HG02588 (cell line): ENCODE results near the gene OR2D3.
"Not testable (repeated sequence)": the region's sequence is repeated elsewhere in the genome, so short reads cannot be mapped to it uniquely, and the experiment has no call there.

Source experiments
- ATAC-seq: cut with Tn5 transposase; IDR thresholded peaks from one replicate; pipeline ENCODE4 v1.9.1; 2021; ENCODE audit warnings: mild to moderate bottlenecking, moderate library complexity; ENCODE audit not compliant: unreplicated experiment

The OR2D3 gene, protein sequence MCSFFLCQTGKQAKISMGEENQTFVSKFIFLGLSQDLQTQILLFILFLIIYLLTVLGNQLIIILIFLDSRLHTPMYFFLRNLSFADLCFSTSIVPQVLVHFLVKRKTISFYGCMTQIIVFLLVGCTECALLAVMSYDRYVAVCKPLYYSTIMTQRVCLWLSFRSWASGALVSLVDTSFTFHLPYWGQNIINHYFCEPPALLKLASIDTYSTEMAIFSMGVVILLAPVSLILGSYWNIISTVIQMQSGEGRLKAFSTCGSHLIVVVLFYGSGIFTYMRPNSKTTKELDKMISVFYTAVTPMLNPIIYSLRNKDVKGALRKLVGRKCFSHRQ

GRCh38 chr11:6920702-6921101 lies at the start of gene OR2D3:
Gene OR2D3 (plus strand): TSS chr11:6921002. CDS start chr11:6921002, 0 bp downstream.
- ATAC-seq: no peak

- ATAC-seq: no peak
Observed at GRCh38 chr11:6871278-6871677, 49.5 kb upstream of the OR2D3 start.

DNA sequence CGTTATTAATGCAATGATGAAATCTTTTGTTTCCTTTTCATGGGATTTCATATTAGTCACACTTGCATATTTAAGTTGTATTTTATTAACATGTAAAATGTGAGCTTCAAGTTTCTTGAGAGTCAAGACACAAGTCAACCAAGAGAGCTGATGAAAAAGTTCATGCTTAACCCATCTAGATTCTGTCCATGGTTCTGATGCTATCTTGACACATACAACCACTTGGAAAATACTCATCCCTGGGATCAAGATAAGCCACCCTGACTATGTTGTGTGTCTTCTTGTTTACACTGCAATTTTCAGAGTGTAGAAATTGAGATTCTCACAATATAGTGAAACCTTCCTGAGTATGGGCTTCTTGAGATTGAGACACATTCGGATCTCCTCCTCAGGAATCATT lies 45.0 kb upstream of the OR2D3 start:
- ATAC-seq: no peak

- no peak for ATAC-seq
Observed at GRCh38 chr11:6876325-6876724, 44.5 kb upstream of the OR2D3 start, which contains the start of gene OR10A4. Gene OR10A4 (plus strand): TSS chr11:6876625. CDS start chr11:6876648, 23 bp downstream.

GRCh38 chr11:6876914-6877313 lies 43.9 kb upstream of the OR2D3 start:
- ATAC-seq: no peak

- no peak for ATAC-seq
Observed at GRCh38 chr11:6882751-6883150, 38.1 kb upstream of the OR2D3 start.

- ATAC-seq: not testable (repeated sequence)
Observed at GRCh38 chr11:6887711-6888110, 33.1 kb upstream of the OR2D3 start.

GRCh38 chr11:6888830-6889229 lies 32.0 kb upstream of the OR2D3 start:
- no peak for ATAC-seq

DNA sequence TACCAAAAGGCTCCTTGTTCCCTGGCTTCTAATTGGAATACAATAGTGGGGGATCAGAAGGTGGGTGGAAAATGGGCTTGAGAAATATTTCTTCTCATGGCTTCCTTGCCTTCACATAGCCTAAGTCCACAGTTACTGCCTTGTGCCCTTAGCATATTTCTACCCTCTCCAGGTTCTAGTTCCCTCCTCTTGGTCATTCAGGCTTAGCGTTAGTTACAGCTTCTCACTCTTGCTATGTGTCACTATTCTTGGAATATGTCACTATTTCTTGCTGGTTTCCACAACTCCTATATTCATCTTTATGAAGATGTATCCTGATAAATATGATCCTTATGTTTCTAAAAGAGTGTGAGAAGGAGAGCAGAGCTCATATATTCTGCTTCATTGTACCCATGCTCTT lies 31.0 kb upstream of the OR2D3 start:
- ATAC-seq: no peak

DNA sequence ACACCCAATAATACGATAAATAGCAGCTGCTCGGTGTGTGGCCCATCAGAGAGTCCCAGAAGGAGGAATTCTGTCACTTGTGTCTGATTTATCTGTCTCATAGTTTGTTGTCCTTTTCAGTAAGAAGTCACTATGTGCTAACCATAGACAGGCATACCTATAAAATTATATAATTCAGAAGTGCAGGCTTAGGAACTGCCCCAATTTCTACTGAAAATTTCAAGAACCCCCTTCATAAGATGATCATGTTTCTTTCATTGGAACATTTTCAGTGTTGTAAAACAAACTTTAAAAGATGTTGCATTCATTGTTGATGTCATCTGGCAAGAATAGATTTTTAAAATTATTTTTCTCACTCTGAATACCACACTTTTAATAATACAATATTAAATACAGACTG lies 28.4 kb upstream of the OR2D3 start, which contains the start of gene OR2D2:
TSS of gene OR2D2 (minus strand) at position 101 of the 400 bp plus-strand sequence. CDS start at position 101, 0 bp downstream.
- ATAC-seq: no peak

DNA sequence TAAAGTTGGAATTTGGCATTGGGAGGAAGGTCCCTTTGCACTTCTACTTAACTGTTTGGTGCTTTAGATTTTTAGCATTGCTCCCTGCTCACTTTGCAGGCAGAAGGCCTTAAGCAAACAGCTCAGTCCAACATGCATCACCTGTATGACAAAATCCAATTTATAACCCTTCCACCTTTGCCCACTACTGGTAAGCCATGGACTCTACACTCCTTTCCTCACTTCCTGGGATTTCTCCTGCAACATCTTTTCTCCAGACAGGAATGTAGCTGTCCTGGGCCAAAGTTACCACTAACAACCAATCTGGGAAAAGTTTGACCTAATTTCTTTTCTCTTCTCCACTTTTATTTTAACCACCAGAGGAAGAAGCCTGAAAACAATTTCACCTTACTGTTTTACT lies 26.7 kb upstream of the OR2D3 start:
- no peak for ATAC-seq

GRCh38 chr11:6895010-6895409 lies 25.8 kb upstream of the OR2D3 start:
- ATAC-seq: peak; percentile 78

DNA sequence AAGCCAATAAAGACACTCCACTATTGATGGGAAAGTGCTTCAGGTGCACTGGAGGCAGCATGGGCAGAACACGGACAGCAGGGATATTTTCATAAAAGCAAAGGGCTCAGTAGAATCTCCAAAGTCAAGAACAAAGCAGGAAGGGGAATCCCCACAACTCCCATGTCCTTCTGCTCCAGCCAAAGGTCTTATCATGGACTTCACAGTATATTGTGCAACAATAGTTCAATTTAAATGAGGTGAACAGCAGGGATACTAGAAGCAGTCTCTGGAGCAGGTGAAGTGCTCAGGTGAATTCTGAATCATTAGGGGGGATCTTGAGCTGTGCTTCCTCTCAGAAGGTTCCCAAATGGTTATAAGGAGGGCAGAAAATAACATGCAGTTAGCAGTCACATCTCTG lies 21.9 kb upstream of the OR2D3 start:
- no peak for ATAC-seq

GRCh38 chr11:6900327-6900999 lies 20.3 kb upstream of the OR2D3 start:
- ATAC-seq: no peak

GRCh38 chr11:6904804-6905203 lies 16.0 kb upstream of the OR2D3 start:
- ATAC-seq: not testable (repeated sequence)

DNA sequence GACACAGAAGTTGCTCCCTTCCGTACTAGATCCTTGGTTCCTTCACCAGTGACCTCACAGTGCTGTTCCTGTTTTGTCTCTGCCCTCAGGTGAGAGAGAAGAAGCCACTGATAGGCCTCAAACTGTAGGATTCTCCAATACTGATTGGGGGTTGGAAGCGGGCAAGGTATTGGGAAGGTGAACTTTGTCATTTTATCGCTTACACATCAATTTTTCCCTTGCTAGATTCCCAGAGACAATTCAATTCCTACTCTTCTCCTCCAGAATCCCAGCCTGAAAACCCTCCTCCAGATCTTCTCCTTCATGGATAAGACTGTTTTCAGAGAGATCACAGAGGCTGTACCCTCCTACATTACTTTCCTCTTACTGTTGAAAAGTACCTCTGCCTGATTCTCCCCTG lies 9.4 kb upstream of the OR2D3 start:
- no peak for ATAC-seq

- no peak for ATAC-seq
Observed at GRCh38 chr11:6911948-6912347, 8.9 kb upstream of the OR2D3 start.

- no peak for ATAC-seq
Observed at GRCh38 chr11:6919698-6920097, 1.1 kb upstream of the OR2D3 start.

GRCh38 chr11:6925007-6925577 lies 4.3 kb downstream of the OR2D3 start:
- ATAC-seq: no peak

- ATAC-seq: peak; percentile 2
Observed at GRCh38 chr11:6925636-6926207, 4.9 kb downstream of the OR2D3 start.

DNA sequence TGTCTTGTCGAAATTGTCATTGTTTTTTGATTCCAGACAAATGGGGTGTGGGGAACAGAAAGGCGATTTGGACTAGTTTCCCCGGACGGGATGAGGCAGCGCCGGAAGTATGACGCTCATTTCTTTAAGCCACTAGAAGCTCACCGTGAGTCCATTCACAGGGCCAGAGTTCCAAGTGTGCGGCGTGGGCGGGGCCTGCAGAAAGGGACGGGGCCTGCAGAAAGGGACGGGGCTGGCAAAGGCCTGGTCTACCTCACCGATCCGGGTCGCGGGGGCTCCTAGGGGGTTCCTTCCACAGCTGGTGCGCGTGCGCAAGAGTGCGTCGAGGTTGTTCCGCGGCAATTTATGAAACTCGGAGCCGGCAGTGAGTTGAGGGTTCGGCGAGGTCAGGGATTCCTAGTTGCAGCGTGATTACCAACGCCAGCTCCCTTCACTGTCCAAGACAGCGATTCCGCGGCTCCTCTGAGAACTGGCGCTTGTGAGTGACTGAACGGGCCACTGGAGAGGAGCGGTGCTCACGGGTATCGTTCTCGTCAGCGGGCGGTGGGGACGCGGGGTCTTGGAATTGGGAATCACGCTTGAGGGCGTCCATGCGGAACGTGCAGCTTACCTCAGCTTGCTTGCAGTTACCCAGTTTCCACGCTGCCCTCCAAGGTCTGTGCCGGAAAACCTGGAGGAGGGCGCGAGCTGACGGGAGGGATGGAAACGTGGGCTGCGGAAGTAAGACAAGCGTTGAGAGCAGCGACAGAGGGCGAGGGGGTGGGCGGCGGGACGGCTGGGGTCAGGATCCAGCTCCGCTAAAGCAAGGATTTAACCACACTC lies 5.6 kb downstream of the OR2D3 start, which contains the start of gene ZNF215:
TSS of gene ZNF215 (plus strand) at position 219 of the 822 bp plus-strand sequence. CDS start 5,847 bp downstream, outside the sequence.
- peak; percentile 61 for ATAC-seq
